Activated naive CD4-positive, alpha-beta T cell treated with anti-CD3 and anti-CD28 coated beads, Interleukin-2, amount 10 ng/mL, durations not matched to agents 7 days and 5 days (primary cell): ENCODE data around the gene PIP4K2C.

Experiments
- CTCF ChIA-PET: fragments of 350-600 bp; sonication (Branson Sonifier 250); formaldehyde crosslinking; loops from one replicate; lab custom pipeline; 2021; ENCODE audit warnings: antibody characterized with exemption; lab: Charles Lee
- DNase-seq: peaks from one replicate; pipeline ENCODE4 v3.0.0-alpha.2; 2020
- H3K27ac Mint-ChIP-seq: one replicate; pipeline ENCODE4 v1.8.0; 2021; ENCODE audit warnings: mild to moderate bottlenecking, moderate library complexity, mixed read lengths
- H3K27me3 Mint-ChIP-seq: one replicate; pipeline ENCODE4 v1.8.0; 2021; ENCODE audit warnings: mild to moderate bottlenecking, mixed read lengths
- H3K36me3 Mint-ChIP-seq: one replicate; pipeline ENCODE4 v1.8.0; 2021; ENCODE audit warnings: mixed read lengths
- H3K4me1 Mint-ChIP-seq: one replicate; pipeline ENCODE4 v1.8.0; 2021; ENCODE audit warnings: mixed read lengths
- H3K4me3 Mint-ChIP-seq: one replicate; pipeline ENCODE4 v1.8.0; 2021; ENCODE audit warnings: mild to moderate bottlenecking, moderate library complexity, mixed read lengths
- H3K9me3 Mint-ChIP-seq: one replicate; pipeline ENCODE4 v1.8.0; 2021; ENCODE audit warnings: mixed read lengths

Gene PIP4K2C

DNA sequence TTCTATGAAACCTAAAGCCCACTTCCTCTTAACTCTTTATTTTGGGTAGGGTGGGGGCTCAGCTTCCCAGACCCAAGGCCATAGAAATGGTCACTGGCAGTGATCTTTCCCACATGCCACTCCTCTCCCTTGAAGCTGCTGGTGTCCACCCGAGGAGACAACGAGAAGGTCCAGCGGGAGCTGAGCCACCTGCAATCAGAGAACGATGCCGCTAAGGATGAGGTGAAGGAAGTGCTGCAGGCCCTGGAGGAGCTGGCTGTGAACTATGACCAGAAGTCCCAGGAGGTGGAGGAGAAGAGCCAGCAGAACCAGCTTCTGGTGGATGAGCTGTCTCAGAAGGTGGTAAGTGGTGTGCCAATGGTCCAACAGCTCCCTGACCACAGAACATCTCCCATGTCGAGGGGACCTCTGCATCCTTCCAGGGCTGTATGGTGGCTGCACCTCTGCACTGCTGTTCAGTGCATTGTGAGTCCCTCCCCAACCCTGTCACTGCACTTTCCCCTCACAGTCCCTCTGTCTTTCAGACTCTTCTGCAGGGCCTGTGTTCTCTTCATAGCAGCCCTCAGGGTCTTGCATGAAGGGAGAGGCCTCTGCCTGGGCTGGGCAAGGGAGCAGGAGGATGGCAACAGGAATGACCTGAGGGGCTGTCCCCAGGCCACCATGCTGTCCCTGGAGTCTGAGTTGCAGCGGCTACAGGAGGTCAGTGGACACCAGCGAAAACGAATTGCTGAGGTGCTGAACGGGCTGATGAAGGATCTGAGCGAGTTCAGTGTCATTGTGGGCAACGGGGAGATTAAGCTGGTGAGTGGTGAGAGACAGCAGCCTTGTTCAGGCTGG is 18.8 kb upstream of the PIP4K2C start:
- H3K4me3 Mint-ChIP-seq: no peak overlapping the region
- H3K27ac Mint-ChIP-seq: no peak overlapping the region
- peaks cover 20% of the 10 kb centered on the region for H3K27me3 Mint-ChIP-seq

DNA sequence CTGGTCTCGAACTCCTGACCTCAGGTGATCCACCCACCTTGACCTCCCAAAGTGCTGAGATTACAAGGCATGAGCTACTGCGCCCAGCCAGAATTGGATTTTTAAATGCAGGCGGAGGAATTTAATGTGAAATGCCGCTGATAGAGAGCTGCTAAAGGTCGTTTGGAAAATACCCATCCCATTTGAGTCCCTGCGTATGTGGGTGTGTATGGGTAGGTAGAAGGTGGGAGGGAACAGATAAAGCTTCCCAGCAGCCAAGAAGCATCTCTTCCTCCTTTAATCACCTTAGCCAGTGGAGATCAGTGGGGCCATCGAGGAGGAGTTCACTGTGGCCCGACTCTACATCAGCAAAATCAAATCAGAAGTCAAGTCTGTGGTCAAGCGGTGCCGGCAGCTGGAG is 16.2 kb upstream of the PIP4K2C start:
- Mint-ChIP-seq H3K36me3 (no peaks in the 10 kb centered on the region), H3K27me3 (peaks cover 24% of the 10 kb centered on the region), H3K4me1 (no peaks in the 10 kb centered on the region), H3K9me3 (no peaks in the 10 kb centered on the region), H3K27ac (no peak overlapping the region), H3K4me3 (no peak overlapping the region)
- no peak for DNase-seq
- CTCF ChIA-PET: interaction anchor here (1.1 to 2.2 kb wide), 2 partner anchors 9 to 60 kb away, joined by 3 to 29 read pairs; no protein-coding TSS in a partner anchor

More for the DNA sequence above, 18.8 kb upstream of the PIP4K2C start:
- CTCF ChIA-PET: interaction anchor here (1.1 to 1.9 kb wide), 2 partner anchors 9 to 11 kb away, joined by 5 to 8 read pairs; no protein-coding TSS in a partner anchor
- no peak for DNase-seq
- Mint-ChIP-seq H3K4me1 (no peaks in the 10 kb centered on the region), H3K9me3 (no peaks in the 10 kb centered on the region), H3K36me3 (no peaks in the 10 kb centered on the region)

- Mint-ChIP-seq H3K36me3 (no peaks in the 10 kb centered on the region), H3K4me3 (no peak overlapping the region), H3K9me3 (no peaks in the 10 kb centered on the region), H3K27me3 (peaks cover 24% of the 10 kb centered on the region), H3K27ac (no peak overlapping the region), H3K4me1 (no peaks in the 10 kb centered on the region)
- CTCF ChIA-PET: interaction anchor here (0.9 to 2.2 kb wide), 4 partner anchors 8 to 66 kb away, joined by 3 to 29 read pairs (median 4); partner anchors contain the start of gene B4GALNT1
- no peak for DNase-seq
Measured at GRCh38 chr12:57575771-57576612, 15.0 kb upstream of the PIP4K2C start.

DNA sequence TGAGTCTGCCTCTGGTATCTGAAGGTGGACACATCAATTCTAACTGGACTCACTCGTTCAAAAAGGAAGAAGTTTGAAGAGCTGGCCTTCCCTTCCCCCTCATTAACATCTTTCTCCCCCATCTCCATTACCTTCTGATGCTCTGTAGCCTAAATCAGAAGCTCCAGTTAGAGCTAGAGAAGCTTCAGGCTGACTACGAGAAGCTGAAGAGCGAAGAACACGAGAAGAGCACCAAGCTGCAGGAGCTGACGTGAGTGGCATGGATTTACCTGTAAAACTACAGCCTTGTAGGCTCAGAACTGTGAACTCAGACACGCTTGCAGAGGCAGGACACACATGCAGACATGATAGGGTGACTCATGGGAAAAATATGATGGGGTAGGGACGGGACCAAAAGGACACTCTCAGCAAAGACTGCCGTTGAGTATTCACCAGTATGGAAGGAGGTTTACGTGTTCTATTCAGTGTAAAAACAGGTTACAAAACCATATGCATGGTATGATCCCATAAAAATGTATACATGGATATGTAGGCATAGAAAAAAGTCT is 14.3 kb upstream of the PIP4K2C start:
- DNase-seq: no peak
- H3K4me1 Mint-ChIP-seq: no peaks in the 10 kb centered on the region
- peaks cover 24% of the 10 kb centered on the region for H3K27me3 Mint-ChIP-seq
- H3K27ac Mint-ChIP-seq: no peak overlapping the region
- CTCF ChIA-PET: interaction anchor here (1.3 kb wide), 1 partner anchor 65 kb away, joined by 4 read pairs; no protein-coding TSS in a partner anchor
- H3K4me3 Mint-ChIP-seq: no peak overlapping the region
- no peaks in the 10 kb centered on the region for H3K36me3 Mint-ChIP-seq
- no peaks in the 10 kb centered on the region for H3K9me3 Mint-ChIP-seq

DNA sequence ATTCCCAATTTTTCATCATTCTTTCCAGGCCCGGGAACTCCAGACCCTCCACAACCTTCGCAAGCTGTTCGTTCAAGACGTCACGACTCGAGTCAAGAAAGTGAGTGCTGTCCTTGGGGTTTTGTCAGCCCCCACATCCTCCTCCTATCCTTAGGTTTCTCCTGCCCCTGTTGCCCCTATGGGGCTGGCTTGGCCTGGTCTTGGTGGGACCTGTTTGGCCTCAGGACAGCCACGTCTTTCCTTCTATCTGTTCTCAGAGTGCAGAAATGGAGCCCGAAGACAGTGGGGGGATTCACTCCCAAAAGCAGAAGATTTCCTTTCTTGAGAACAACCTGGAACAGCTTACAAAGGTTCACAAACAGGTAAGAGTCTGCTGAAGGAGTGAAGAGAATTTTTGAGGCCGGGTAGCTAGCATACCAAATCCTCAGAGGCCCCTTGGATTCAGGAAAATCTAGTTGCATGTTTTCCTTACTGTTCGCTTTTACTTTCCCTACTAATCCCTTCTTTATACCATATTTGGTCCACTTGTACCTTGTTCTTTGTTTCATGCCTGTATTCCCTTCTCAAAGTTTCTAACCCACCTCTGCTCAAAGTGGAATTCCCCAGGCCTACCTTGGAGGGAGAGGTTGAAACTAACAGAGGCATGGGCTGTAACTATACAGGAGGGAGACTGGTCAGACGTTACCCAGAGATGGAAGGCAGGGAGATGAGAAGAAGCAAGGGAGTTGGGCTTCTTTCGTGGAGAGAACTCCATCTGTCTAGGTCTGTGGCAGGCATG is 12.8 kb upstream of the PIP4K2C start:
- DNase-seq: no peak
- Mint-ChIP-seq H3K4me3 (no peak overlapping the region), H3K4me1 (peaks cover under 1% of the 10 kb centered on the region), H3K27me3 (peaks cover 24% of the 10 kb centered on the region), H3K36me3 (no peaks in the 10 kb centered on the region), H3K27ac (no peak overlapping the region), H3K9me3 (no peaks in the 10 kb centered on the region)
- CTCF ChIA-PET: no interaction called here

- Mint-ChIP-seq H3K27ac (no peak overlapping the region), H3K4me3 (no peak overlapping the region), H3K9me3 (no peaks in the 10 kb centered on the region), H3K4me1 (peaks cover 6% of the 10 kb centered on the region), H3K27me3 (peaks cover 27% of the 10 kb centered on the region), H3K36me3 (no peaks in the 10 kb centered on the region)
- CTCF ChIA-PET: interaction anchor here (7.5 kb wide), 1 partner anchor 44 kb away, joined by 143 read pairs; no protein-coding TSS in a partner anchor
- DNase-seq: no peak
Measured at GRCh38 chr12:57579011-57579410, 12.0 kb upstream of the PIP4K2C start.

DNA sequence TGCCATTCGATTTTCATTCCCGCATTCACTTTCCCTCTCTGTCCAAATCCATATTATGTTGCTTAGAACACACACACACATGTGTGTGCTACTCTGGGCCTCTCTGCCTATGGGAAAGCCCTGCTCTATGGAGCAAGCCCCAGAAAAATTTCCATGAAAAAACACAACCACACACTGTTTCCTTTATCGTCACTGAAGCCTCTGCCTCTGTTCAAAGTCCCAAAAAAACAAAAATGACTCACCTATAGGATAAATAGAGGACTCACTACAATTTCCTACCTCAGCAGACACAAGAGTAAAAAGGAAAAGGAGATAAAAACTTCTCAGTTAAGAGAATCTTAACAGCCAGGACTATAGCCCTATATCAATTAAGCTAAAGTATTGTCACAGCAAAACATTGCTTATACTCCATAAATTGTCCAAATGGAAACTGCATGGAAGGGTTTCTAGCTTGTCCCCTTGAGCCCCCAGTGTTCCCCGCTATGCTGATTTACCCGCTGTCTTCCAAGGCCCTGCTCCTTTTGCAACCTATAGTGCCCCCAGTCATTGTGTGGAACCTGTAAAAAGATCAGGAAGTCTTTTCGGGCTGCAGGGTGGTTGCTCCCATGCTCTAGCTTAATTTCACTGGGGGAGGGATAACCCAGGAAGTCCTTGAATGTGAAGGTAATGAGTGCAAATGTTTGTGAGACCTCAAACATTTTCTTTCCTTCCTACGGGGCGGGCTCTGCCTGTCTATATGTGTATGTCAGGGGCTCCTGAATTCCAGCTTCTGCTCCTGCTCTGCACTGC is 11.1 kb upstream of the PIP4K2C start:
- H3K4me1 Mint-ChIP-seq: peaks cover 8% of the 10 kb centered on the region
- peaks cover 24% of the 10 kb centered on the region for H3K27me3 Mint-ChIP-seq
- CTCF ChIA-PET: interaction anchor here (1.6 to 7.5 kb wide), 3 partner anchors 43 to 121 kb away, joined by 5 to 143 read pairs (median 14); partner anchors contain the start of gene GLI1
- H3K27ac Mint-ChIP-seq: no peak overlapping the region
- no peaks in the 10 kb centered on the region for H3K9me3 Mint-ChIP-seq
- H3K4me3 Mint-ChIP-seq: no peak overlapping the region
- H3K36me3 Mint-ChIP-seq: no peaks in the 10 kb centered on the region
- no peak for DNase-seq

DNA sequence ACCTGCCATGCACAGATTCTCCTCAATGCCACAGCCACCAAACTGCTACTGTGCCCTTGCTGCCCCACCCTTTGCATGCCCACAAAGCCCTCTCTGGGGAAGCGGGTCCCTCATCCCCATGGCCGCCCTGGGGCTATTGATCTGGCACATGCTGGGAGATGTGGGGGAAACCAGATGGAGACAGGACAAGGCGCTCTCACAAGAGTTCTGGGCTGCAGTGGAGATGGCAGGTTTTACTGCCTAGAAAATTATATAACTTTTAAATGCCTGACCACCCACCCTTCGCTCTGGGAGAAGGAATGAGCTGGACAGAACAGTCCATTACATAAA is 10.6 kb upstream of the PIP4K2C start:
- no peak overlapping the region for H3K27ac Mint-ChIP-seq
- CTCF ChIA-PET: interaction anchor here (0.8 to 7.5 kb wide), 5 partner anchors 9 to 122 kb away, joined by 3 to 143 read pairs (median 5); partner anchors contain the start of gene GLI1
- no peaks in the 10 kb centered on the region for H3K36me3 Mint-ChIP-seq
- peaks cover 8% of the 10 kb centered on the region for H3K4me1 Mint-ChIP-seq
- no peaks in the 10 kb centered on the region for H3K9me3 Mint-ChIP-seq
- H3K4me3 Mint-ChIP-seq: no peak overlapping the region
- peaks cover 22% of the 10 kb centered on the region for H3K27me3 Mint-ChIP-seq
- DNase-seq: no peak

GRCh38 chr12:57581802-57582201 is 9.2 kb upstream of the PIP4K2C start:
- Mint-ChIP-seq H3K27me3 (peaks cover 14% of the 10 kb centered on the region), H3K27ac (no peak overlapping the region), H3K36me3 (no peaks in the 10 kb centered on the region), H3K4me1 (peaks cover 8% of the 10 kb centered on the region), H3K4me3 (no peak overlapping the region), H3K9me3 (no peaks in the 10 kb centered on the region)
- CTCF ChIA-PET: interaction anchor here (0.7 to 7.5 kb wide), 10 partner anchors 11 to 323 kb away, joined by 3 to 143 read pairs (median 4); partner anchors contain the start of genes B4GALNT1, GLI1 and PIP4K2C
- no peak for DNase-seq

DNA sequence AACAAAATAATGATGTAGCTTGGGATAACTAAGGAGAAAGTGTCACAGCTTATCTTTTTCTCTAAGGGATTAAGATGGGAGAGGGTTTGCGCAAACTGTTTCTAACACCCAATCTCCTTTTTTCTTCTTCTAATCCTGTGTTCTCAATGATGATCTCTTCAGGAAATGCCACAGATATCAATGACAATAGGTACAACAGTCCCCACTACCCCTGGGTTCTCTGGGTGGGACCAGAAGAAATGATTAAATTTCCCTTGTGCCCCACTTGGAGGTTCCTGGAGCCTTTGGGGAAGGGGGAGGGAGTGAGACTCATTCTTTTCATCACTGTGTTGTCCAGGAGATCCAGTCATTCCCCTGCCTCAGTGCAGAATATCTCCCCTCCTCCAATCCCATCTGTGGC is 8.6 kb upstream of the PIP4K2C start:
- peaks cover 14% of the 10 kb centered on the region for H3K27me3 Mint-ChIP-seq
- H3K4me1 Mint-ChIP-seq: peaks cover 8% of the 10 kb centered on the region
- CTCF ChIA-PET: interaction anchor here (0.6 to 7.5 kb wide), 18 partner anchors 7 to 337 kb away, joined by 3 to 143 read pairs (median 7); partner anchors contain the start of genes B4GALNT1, DCTN2, DTX3 and GLI1
- no peaks in the 10 kb centered on the region for H3K9me3 Mint-ChIP-seq
- H3K27ac Mint-ChIP-seq: no peak overlapping the region
- no peak overlapping the region for H3K4me3 Mint-ChIP-seq
- no peak for DNase-seq
- H3K36me3 Mint-ChIP-seq: no peaks in the 10 kb centered on the region

DNA sequence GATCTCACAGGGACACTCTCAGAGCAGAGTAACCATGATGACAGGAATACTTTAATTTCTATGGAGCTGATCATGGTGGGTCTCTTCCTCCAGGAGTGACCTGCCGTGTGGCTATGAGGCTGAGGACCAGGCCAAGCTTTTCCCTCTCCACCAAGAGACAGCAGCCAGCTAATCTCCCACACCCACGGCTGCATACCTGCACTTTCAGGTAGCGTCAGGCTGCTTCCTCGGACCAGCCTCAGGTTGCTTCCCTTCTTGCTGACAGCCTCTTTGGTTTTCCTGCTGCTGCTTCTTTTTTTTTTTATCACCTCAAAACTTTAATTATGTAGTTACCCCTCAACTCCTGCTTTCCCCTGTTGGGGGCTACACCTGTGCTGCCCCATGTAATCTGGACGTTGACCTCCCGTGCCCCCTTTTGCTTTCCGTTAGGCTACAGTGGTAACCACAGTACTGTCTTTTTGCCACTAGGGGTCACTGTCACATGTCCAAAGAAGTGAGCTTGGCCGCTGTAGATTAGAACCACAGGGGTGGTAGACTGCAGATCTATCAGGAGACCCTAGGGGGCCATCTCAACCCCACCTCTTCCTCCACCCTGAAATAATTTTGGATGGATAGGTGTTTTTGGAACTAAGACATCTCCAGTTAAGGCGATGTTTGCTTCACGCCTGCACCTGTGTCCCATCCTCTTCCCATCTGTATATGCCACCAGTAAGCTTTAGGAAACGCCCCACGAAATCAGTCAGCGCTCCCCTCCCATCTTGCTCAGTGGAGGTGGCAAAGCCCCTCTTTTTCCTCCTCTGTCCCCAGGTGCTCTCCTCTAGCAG is 7.8 kb upstream of the PIP4K2C start:
- no peaks in the 10 kb centered on the region for H3K9me3 Mint-ChIP-seq
- CTCF ChIA-PET: interaction anchor here (0.6 to 7.5 kb wide), 34 partner anchors 8 to 337 kb away, joined by 3 to 143 read pairs (median 6); partner anchors contain the start of genes B4GALNT1, DCTN2, DTX3 and GLI1
- peaks cover 7% of the 10 kb centered on the region for H3K27me3 Mint-ChIP-seq
- peaks cover 8% of the 10 kb centered on the region for H3K4me1 Mint-ChIP-seq
- no peak overlapping the region for H3K27ac Mint-ChIP-seq
- DNase-seq: peak; percentile 79
- H3K36me3 Mint-ChIP-seq: no peaks in the 10 kb centered on the region
- no peak overlapping the region for H3K4me3 Mint-ChIP-seq

- no peak overlapping the region for H3K27ac Mint-ChIP-seq
- H3K9me3 Mint-ChIP-seq: no peaks in the 10 kb centered on the region
- H3K4me1 Mint-ChIP-seq: peaks cover 8% of the 10 kb centered on the region
- H3K36me3 Mint-ChIP-seq: no peaks in the 10 kb centered on the region
- no peak overlapping the region for H3K4me3 Mint-ChIP-seq
- CTCF ChIA-PET: interaction anchor here (0.8 to 7.5 kb wide), 23 partner anchors 8 to 219 kb away, joined by 3 to 143 read pairs (median 8); partner anchors contain the start of genes DTX3, OS9 and PIP4K2C
- peaks cover 6% of the 10 kb centered on the region for H3K27me3 Mint-ChIP-seq
- no peak for DNase-seq
Measured at GRCh38 chr12:57584050-57584449, 6.9 kb upstream of the PIP4K2C start.
